Body of pancreas (tissue), 4 donors: ENCODE results near the gene IDH2. TPM values are rescaled to one million over a fixed set of nuclear protein-coding genes. Genes with fewer than 3 reads are reported as not detected.
A peak's percentile ranks its signal among the peaks of the same experiment; 100 is the strongest.

Source experiments
- ATAC-seq: fragments of 150-250 bp; one replicate; pipeline ENCODE4 v1.9.1; 2016
- DNase-seq, 4 donors: peaks; one replicate each; pipeline ENCODE4 v3.0.0-alpha.2; 2019
- H3K27ac ChIP-seq, 4 donors: fragments of 200-600 bp; sonication (generic); 1 replicate in 3 of 4; 2 replicates in 1 of 4; pipeline versions ENCODE4 v1.5.1 to v1.6.1; 2016 to 2019; ENCODE audit warnings: mild to moderate bottlenecking in 1 of 4, mixed read lengths in 1 of 4, moderate library complexity in 1 of 4
- H3K27me3 ChIP-seq, 2 donors: fragments of 200-600 bp; sonication (generic); one replicate each; pipeline ENCODE4 v1.6.0; 2016; ENCODE audit warnings: mild to moderate bottlenecking in 1 of 2
- H3K36me3 ChIP-seq, 2 donors: fragments of 200-600 bp; sonication (generic); replicated peaks in 1 of 2; 2 replicates each; pipeline ENCODE4 v1.5.1; 2016; ENCODE audit warnings: low read depth in 2 of 2; ENCODE audit not compliant: insufficient read depth in 1 of 2
- H3K4me1 ChIP-seq: fragments of 200-600 bp; sonication (generic); one replicate; pipeline ENCODE4 v1.6.0; 2016
- H3K4me3 ChIP-seq, 2 donors: fragments of 200-600 bp; sonication (generic); 1 replicate in 1 of 2; 2 replicates in 1 of 2; pipeline ENCODE4 v1.5.1; 2016 to 2019
- H3K9me3 ChIP-seq, 3 donors: fragments of 200-600 bp; sonication (generic); 1 replicate in 2 of 3; 2 replicates in 1 of 3; pipeline ENCODE4 v1.5.1; 2016
- CTCF ChIP-seq, 7 experiments: fragments of 450-650 bp in 4 of 7; fragments of 200-600 bp in 3 of 7; sonication (generic) in 3 of 7; IDR thresholded peaks; one replicate each; pipeline ENCODE4 v1.5.1; 2016 to 2019; ENCODE audit warnings: antibody characterized with exemption in 7 of 7
- POLR2A ChIP-seq, 3 donors: fragments of 450-650 bp; IDR thresholded peaks; one replicate each; pipeline ENCODE4 v1.6.1; 2016; ENCODE audit warnings: antibody characterized with exemption in 3 of 3, mild to moderate bottlenecking in 2 of 3
- WGBS, 2 donors: methylation state at CpG; one replicate each; pipeline ENCODE4 v1.1.5; 2017; 5-methylcytosine and 5-hydroxymethylcytosine counted together
- intact Hi-C: fragments of 100-400 bp; cut with DNase I; formaldehyde crosslinking; loops from one replicate; pipeline ENCODE4 v1.15.1; 2023
- total RNA-seq, 2 donors: library from RNA; depleted of rRNA; stranded (reverse); fragments of >200 nt; gene quantifications; one replicate each; pipeline ENCODE4 v1.1.0, GENCODE V29; 2016

IDH2 gene
- total RNA-seq, 2 donors from 2014 or later, result 77.5 to 78.6 TPM

DNA sequence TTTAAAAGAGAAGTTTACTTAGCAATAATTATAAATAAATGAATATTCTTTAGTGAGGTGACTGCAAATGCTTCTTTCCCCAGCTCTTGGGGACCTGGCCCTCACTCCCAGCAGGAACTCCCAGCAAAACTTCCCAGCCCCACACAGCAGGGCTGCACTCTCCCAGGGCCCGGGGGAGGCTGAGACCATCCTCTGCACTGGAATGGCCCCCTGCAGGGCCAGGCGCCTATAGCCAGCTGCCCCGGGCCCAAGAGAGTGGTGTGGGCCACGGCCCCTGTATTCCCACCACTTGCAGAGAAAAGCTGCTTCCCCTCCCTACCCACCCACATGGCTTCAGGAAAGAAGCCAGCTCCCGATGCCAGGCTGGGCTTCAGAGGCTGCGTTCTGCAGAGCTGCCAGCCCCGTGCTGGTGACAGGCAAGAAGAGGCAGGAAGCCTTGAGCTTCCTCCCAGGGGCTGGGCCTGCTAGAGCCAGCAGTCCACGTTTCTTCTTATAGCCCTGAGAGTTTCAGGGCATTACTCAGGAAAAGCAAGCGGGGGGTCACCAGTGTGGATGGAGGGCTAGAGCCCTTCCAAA is 20.0 kb downstream of the IDH2 start:
- Histone ChIP-seq H3K4me1 (peaks cover 9% of the 10 kb centered on the region), H3K27me3 (no peaks in the 10 kb centered on the region), H3K27ac (peak overlapping the region in 1 of 4 donors; percentile 47), H3K9me3 (no peaks in the 10 kb centered on the region), H3K36me3 (peaks cover 23 to 39% of the 10 kb centered on the region in 2 donors), H3K4me3 (no peak overlapping the region)
- intact Hi-C loops, result loop anchor here (5.0 kb wide), 1 partner anchor 180 kb away; no protein-coding TSS in a partner anchor
- ATAC-seq (no peak), DNase-seq (peak in 1 of 4 donors; percentile 50)
- TF ChIP-seq POLR2A (IDR thresholded peaks at IDR 0.05) (no peak), CTCF (IDR thresholded peaks at IDR 0.05) (no peak)
- WGBS, 2 donors, result 58 to 62% methylated on average over 8 to 9 of the region's 9 CpGs

GRCh38 chr15:90080818-90081393 is 21.4 kb downstream of the IDH2 start:
- TF ChIP-seq CTCF (IDR thresholded peaks at IDR 0.05), result no peak
- TF ChIP-seq POLR2A (IDR thresholded peaks at IDR 0.05), result no peak
- intact Hi-C loops, result loop anchor here (5.0 kb wide), 1 partner anchor 179 kb away; no protein-coding TSS in a partner anchor
- DNase-seq (no peak), ATAC-seq (no peak)
- 80 to 96% methylated on average over 3 to 11 of the region's 11 CpGs for WGBS, 2 donors
- Histone ChIP-seq H3K4me1 (peaks cover 11% of the 10 kb centered on the region), H3K27ac (peak overlapping the region in 2 of 4 donors; percentile 6 to 8), H3K27me3 (no peaks in the 10 kb centered on the region), H3K9me3 (no peaks in the 10 kb centered on the region), H3K4me3 (no peak overlapping the region), H3K36me3 (peaks cover 23 to 36% of the 10 kb centered on the region in 2 donors)

DNA sequence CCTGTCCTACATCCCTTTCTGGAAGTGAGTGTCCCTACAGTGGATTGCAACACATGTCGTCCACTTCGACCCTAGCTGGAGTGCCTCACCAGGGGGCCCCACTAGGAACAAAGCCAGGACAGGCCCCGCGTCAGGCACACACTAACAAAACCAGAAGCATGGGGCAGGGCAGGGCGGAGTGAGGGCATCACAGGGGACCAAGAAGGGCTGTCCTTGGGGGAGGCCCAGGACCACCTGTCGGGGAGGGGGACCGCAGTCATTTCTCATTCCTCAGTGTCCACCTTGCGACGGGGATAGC is 21.9 kb downstream of the IDH2 start:
- Histone ChIP-seq H3K4me1 (peaks cover 16% of the 10 kb centered on the region), H3K27me3 (no peaks in the 10 kb centered on the region), H3K9me3 (no peaks in the 10 kb centered on the region), H3K36me3 (peaks cover 18 to 31% of the 10 kb centered on the region in 2 donors), H3K27ac (no peak overlapping the region), H3K4me3 (no peak overlapping the region)
- WGBS, 2 donors, result 84 to 92% methylated on average over 9 of the region's 9 CpGs
- ATAC-seq (no peak), DNase-seq (no peak)
- TF ChIP-seq POLR2A (IDR thresholded peaks at IDR 0.05) (no peak), CTCF (IDR thresholded peaks at IDR 0.05) (no peak)
- intact Hi-C loops, result loop anchor here (5.0 kb wide), 1 partner anchor 178 kb away; no protein-coding TSS in a partner anchor

DNA sequence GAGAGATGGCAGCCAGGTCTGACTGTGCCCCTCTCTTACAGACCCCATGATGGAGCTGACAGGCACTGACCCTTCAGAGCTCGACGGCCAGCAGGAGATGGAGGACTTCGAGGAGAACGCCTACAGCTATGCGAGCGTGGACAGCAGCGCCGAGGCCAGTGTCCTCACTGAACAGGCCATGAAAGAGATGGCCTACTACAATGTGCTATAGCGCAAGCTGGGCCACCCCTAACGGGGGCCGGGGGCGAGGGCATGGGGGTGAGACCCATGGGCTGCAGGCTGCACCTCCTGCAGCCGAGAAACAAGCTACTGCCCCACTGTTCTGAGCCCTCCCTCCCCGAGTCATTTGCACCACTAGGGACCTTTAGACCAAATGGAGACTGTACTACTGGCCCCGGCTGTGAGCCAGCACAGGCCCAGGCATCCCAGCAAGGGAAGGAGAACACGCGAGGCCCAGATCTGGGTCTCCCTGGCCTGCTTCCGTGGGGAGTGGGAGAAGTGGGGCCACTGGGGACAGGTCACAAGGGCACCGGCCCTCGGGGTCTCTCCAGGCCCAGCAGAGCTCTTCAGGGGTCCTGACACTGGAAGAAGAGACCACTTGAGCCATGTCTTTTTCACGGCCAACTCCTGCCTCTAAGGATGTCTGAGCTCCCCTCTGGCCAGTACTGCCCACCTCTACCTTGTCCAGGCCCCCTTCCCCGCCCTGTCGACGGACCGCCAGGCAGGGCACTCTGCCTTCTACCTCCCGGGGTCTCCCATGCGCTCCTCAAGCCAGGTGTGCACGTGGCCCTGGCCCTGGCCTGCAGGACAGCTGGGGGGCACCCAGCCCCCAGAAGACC is 22.4 kb downstream of the IDH2 start:
- Histone ChIP-seq H3K4me1 (peaks cover 22% of the 10 kb centered on the region), H3K9me3 (no peaks in the 10 kb centered on the region), H3K36me3 (peaks cover 13 to 26% of the 10 kb centered on the region in 2 donors), H3K27ac (no peak overlapping the region), H3K27me3 (no peaks in the 10 kb centered on the region), H3K4me3 (no peak overlapping the region)
- ATAC-seq, result no peak
- intact Hi-C loops, result loop anchor here (5.0 kb wide), 2 partner anchors 73 to 178 kb away; no protein-coding TSS in a partner anchor
- no peak for DNase-seq
- 87 to 89% methylated on average over 13 to 27 of the region's 28 CpGs for WGBS, 2 donors
- TF ChIP-seq CTCF (IDR thresholded peaks at IDR 0.05) (no peak), POLR2A (IDR thresholded peaks at IDR 0.05) (no peak)
